ENCODE results near the gene RAMP2. TPM values are rescaled to one million over a fixed set of nuclear protein-coding genes. Genes with fewer than 3 reads are reported as not detected.

RAMP2 gene
- total and polyA plus RNA-seq, 2 of the 13 experiments (the other 11 are each of a cell fraction or from before 2014, with no cell fraction given), result 1.4 to 5.2 TPM

GRCh38 chr17:42773290-42774035, 12.4 kb downstream of the RAMP2 start, which contains the start of gene VPS25 (continued):
- TF ChIP-seq ZHX2 (IDR thresholded peaks at IDR 0.05; ENCODE audit: low read depth) (peak; percentile 83), ZHX2 (CRISPR knock-in tag; IDR thresholded peaks at IDR 0.05; ENCODE audit: borderline replicate concordance) (peak; percentile 65; the same call in 1 of the 2 replicates), MZF1 (CRISPR knock-in tag; IDR thresholded peaks at IDR 0.05; ENCODE audit: borderline replicate concordance) (0 out of 2 replicates have a peak, but pooled peaks have one; percentile 91), SRSF4 (IDR thresholded peaks at IDR 0.05; ENCODE audit: low read depth, low read length, poor library complexity, severe bottlenecking) (no peak), HDAC1 (CRISPR knock-in tag; IDR thresholded peaks at IDR 0.05) (peak; percentile 82), BRD4 (CRISPR knock-in tag; IDR thresholded peaks at IDR 0.05) (peak; percentile 92; the same call in 1 of the 2 replicates), TP53 (CRISPR knock-in tag; conservative IDR thresholded peaks at IDR 0.05) (peak; percentile 82; the same call in 1 of the 2 replicates), TOPORS (CRISPR knock-in tag; IDR thresholded peaks at IDR 0.05) (peak; percentile 61; the same call in 1 of the 2 replicates), ZNF543 (CRISPR knock-in tag; IDR thresholded peaks at IDR 0.05) (0 out of 2 replicates have a peak, but pooled peaks have one; percentile 67), AKNA (CRISPR knock-in tag; IDR thresholded peaks at IDR 0.05; ENCODE audit: borderline replicate concordance) (0 out of 2 replicates have a peak, but pooled peaks have one; percentile 66)
- TF ChIP-seq, protein P1, sequence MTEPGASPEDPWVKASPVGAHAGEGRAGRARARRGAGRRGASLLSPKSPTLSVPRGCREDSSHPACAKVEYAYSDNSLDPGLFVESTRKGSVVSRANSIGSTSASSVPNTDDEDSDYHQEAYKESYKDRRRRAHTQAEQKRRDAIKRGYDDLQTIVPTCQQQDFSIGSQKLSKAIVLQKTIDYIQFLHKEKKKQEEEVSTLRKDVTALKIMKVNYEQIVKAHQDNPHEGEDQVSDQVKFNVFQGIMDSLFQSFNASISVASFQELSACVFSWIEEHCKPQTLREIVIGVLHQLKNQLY (CRISPR knock-in tag; IDR thresholded peaks at IDR 0.05), result peak; percentile 36; the same call in 1 of the 2 replicates
- TF ChIP-seq, protein P2, sequence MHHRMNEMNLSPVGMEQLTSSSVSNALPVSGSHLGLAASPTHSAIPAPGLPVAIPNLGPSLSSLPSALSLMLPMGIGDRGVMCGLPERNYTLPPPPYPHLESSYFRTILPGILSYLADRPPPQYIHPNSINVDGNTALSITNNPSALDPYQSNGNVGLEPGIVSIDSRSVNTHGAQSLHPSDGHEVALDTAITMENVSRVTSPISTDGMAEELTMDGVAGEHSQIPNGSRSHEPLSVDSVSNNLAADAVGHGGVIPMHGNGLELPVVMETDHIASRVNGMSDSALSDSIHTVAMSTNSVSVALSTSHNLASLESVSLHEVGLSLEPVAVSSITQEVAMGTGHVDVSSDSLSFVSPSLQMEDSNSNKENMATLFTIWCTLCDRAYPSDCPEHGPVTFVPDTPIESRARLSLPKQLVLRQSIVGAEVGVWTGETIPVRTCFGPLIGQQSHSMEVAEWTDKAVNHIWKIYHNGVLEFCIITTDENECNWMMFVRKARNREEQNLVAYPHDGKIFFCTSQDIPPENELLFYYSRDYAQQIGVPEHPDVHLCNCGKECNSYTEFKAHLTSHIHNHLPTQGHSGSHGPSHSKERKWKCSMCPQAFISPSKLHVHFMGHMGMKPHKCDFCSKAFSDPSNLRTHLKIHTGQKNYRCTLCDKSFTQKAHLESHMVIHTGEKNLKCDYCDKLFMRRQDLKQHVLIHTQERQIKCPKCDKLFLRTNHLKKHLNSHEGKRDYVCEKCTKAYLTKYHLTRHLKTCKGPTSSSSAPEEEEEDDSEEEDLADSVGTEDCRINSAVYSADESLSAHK (CRISPR knock-in tag; IDR thresholded peaks at IDR 0.05; ENCODE audit: borderline replicate concordance), result peak; percentile 94
